Suprapubic skin (tissue), 4 donors: ENCODE data around the gene RNF103. TPM values are rescaled to one million over a fixed set of nuclear protein-coding genes. Genes with fewer than 3 reads are reported as not detected.

Experiments
- DNase-seq, 2 donors: peaks; one replicate each; pipeline ENCODE4 v3.0.0-alpha.2; 2019; ENCODE audit warnings: low spot score in 2 of 2
- H3K27ac ChIP-seq: fragments of 200-600 bp; sonication (generic); one replicate; pipeline ENCODE4 v1.5.1; 2019
- H3K27me3 ChIP-seq: fragments of 200-600 bp; sonication (generic); one replicate; pipeline ENCODE4 v1.5.1; 2019
- H3K36me3 ChIP-seq: fragments of 200-600 bp; sonication (generic); one replicate; pipeline ENCODE4 v1.5.1; 2019
- H3K4me1 ChIP-seq: fragments of 200-600 bp; sonication (generic); one replicate; pipeline ENCODE4 v1.5.1; 2019
- H3K4me3 ChIP-seq: fragments of 200-600 bp; sonication (generic); one replicate; pipeline ENCODE4 v1.5.1; 2019; ENCODE audit warnings: mild to moderate bottlenecking
- H3K9me3 ChIP-seq: fragments of 200-600 bp; sonication (generic); one replicate; pipeline ENCODE4 v1.5.1; 2019
- EP300 ChIP-seq: sonication (generic); formaldehyde crosslinking; IDR thresholded peaks from one replicate; pipeline ENCODE4 v1.6.1; 2017; ENCODE audit warnings: antibody characterized with exemption
- POLR2A ChIP-seq, 2 donors: fragments of 450-650 bp; IDR thresholded peaks; one replicate each; pipeline ENCODE4 v1.6.1; 2017; ENCODE audit warnings: antibody characterized with exemption in 2 of 2, mild to moderate bottlenecking in 2 of 2, moderate library complexity in 2 of 2
- POLR2AphosphoS5 ChIP-seq, 3 donors: sonication (generic); formaldehyde crosslinking; IDR thresholded peaks; one replicate each; pipeline ENCODE4 v1.6.1; 2017; ENCODE audit warnings: antibody characterized with exemption in 3 of 3
- WGBS: methylation state at CpG from one replicate; pipeline ENCODE4 v1.1.5; 2018; 5-methylcytosine and 5-hydroxymethylcytosine counted together
- total RNA-seq, 4 donors: library from RNA; depleted of rRNA; stranded (reverse); fragments of >200 nt; gene quantifications; one replicate each; pipeline ENCODE4 v1.1.0, GENCODE V29; 2016
- TF ChIP-seq, protein P1 (sequence below), 2 donors: fragments of 200-600 bp in 1 of 2; fragments of 450-650 bp in 1 of 2; sonication (generic) in 1 of 2; IDR thresholded peaks; one replicate each; pipeline ENCODE4 v1.5.1; 2016 to 2019; ENCODE audit warnings: antibody characterized with exemption in 2 of 2, mild to moderate bottlenecking in 1 of 2, moderate library complexity in 1 of 2

The RNF103 gene
- total RNA-seq, 4 donors from 2014 or later, result 24.7 to 48.8 (median 31.8) TPM

DNA sequence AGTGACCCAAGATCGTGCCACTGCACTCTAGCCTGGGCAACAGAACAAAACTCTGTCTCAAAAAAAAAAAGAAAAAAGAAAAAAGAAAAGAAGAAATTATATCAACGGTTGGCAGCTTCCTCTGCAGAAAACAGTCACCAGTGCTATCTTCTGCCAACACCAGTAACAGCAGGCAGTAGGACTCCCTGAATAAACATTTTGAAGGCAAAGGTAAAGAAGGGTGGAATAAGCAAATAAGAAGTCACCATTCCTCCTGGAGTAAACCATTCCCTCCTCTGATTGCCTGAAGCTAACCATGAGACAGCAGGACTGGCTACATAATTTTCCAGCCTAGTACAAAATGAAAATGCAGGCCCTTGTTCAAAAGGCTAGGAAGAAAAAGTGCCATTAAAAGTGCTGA lies 9.0 kb upstream of the RNF103 start:
- Histone ChIP-seq H3K4me1 (peaks cover 11% of the 10 kb centered on the region), H3K9me3 (no peaks in the 10 kb centered on the region), H3K27me3 (no peaks in the 10 kb centered on the region), H3K36me3 (no peaks in the 10 kb centered on the region), H3K4me3 (no peak overlapping the region), H3K27ac (peak overlapping the region; percentile 61)
- TF ChIP-seq, protein P1, sequence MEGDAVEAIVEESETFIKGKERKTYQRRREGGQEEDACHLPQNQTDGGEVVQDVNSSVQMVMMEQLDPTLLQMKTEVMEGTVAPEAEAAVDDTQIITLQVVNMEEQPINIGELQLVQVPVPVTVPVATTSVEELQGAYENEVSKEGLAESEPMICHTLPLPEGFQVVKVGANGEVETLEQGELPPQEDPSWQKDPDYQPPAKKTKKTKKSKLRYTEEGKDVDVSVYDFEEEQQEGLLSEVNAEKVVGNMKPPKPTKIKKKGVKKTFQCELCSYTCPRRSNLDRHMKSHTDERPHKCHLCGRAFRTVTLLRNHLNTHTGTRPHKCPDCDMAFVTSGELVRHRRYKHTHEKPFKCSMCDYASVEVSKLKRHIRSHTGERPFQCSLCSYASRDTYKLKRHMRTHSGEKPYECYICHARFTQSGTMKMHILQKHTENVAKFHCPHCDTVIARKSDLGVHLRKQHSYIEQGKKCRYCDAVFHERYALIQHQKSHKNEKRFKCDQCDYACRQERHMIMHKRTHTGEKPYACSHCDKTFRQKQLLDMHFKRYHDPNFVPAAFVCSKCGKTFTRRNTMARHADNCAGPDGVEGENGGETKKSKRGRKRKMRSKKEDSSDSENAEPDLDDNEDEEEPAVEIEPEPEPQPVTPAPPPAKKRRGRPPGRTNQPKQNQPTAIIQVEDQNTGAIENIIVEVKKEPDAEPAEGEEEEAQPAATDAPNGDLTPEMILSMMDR (IDR thresholded peaks at IDR 0.05), result no peak
- no peak for TF ChIP-seq POLR2A (IDR thresholded peaks at IDR 0.05)
- no peak for TF ChIP-seq POLR2AphosphoS5 (IDR thresholded peaks at IDR 0.05)
- TF ChIP-seq EP300, result no peak
- 30% methylated on average over 2 of the region's 2 CpGs for WGBS
- DNase-seq, result no peak

DNA sequence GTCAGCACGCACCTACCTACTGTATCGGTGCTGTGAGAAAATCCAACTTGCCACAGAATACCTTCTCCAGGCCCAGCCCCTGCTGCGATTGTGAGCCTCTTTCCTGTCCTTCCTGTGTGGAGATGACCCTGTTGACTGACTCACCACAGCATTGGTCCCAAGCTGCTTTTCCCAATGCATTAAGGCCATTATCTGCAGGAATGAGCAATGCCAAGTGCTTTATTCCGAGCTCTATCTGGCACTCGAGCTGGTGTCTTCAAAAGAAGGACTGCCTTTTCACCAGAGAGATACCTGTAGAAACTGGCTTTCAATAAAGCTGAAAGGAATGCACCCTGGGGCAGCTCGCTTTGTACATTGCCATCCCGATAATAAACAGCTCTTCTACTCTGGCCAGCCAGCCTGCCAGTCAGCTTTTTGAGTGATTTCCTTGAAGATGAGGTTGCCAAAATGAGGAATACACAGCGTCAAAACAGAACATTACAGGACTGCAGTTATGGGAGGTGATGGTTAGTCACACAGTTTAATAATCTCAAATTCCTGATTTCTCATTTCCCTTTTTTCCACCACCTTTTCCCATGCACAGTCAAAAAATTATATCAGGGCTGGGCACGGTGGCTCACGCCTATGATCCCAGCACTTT lies 8.3 kb upstream of the RNF103 start:
- 41% methylated on average over 10 of the region's 10 CpGs for WGBS
- H3K27me3 ChIP-seq, result no peaks in the 10 kb centered on the region
- no peaks in the 10 kb centered on the region for H3K36me3 ChIP-seq
- H3K4me3 ChIP-seq, result peak overlapping the region; percentile 14
- DNase-seq, result no peak
- no peaks in the 10 kb centered on the region for H3K9me3 ChIP-seq
- TF ChIP-seq POLR2AphosphoS5 (IDR thresholded peaks at IDR 0.05) (no peak), POLR2A (IDR thresholded peaks at IDR 0.05) (no peak), EP300 (no peak)
- TF ChIP-seq, protein P1 (IDR thresholded peaks at IDR 0.05), result no peak
- peak overlapping the region; percentile 61 for H3K27ac ChIP-seq
- H3K4me1 ChIP-seq, result peaks cover 11% of the 10 kb centered on the region

DNA sequence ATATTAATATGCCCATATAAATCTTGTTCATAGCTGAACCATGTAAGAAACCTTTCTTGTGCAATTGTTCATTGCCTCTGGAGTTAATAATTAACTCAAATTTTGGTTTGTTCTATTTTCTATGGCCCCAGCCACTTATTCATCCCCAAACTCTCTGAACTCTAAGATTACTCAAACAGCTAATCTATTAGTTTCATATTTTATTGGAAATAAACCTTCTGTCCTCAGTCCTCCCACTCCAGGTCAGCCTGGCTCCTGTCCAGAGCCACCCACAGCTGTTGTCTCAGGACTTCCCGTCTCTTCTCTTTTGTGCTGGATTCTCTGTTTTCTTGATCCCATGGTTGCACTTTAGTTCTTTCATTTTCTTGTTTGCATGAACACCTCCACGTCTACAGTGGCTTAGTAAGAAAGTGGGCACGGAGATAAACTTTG lies 4.4 kb upstream of the RNF103 start:
- H3K27ac ChIP-seq, result no peak overlapping the region
- no peaks in the 10 kb centered on the region for H3K27me3 ChIP-seq
- WGBS, result 71% methylated on average over 3 of the region's 3 CpGs
- H3K4me1 ChIP-seq, result peaks cover 15% of the 10 kb centered on the region
- H3K4me3 ChIP-seq, result no peak overlapping the region
- DNase-seq, result no peak
- no peaks in the 10 kb centered on the region for H3K9me3 ChIP-seq
- TF ChIP-seq EP300, result no peak
- no peak for TF ChIP-seq POLR2AphosphoS5 (IDR thresholded peaks at IDR 0.05)
- no peak for TF ChIP-seq POLR2A (IDR thresholded peaks at IDR 0.05)
- TF ChIP-seq, protein P1 (IDR thresholded peaks at IDR 0.05), result no peak
- H3K36me3 ChIP-seq, result no peaks in the 10 kb centered on the region

DNA sequence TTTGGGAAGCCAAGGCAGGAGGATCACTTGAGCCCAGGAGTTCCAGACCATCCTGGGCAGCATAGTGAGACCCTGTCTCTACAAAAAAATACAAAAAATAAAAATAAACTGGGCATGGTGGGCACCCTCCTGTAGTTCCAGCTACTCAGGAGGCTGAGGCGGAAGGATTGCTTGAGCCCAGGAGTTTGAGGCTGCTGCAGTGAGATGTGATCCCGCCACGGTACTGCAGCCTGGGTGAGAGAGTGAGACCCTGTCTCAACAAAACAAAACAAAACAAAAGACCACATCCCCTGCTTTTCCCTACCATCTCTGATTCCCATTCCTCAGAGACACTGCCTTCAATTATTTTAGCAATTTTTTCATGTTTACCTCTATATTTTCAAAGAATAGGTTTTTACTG lies 3.9 kb upstream of the RNF103 start:
- no peak overlapping the region for H3K27ac ChIP-seq
- no peaks in the 10 kb centered on the region for H3K27me3 ChIP-seq
- H3K4me1 ChIP-seq, result peaks cover 15% of the 10 kb centered on the region
- H3K4me3 ChIP-seq, result no peak overlapping the region
- DNase-seq, result no peak
- TF ChIP-seq EP300 (no peak), POLR2AphosphoS5 (IDR thresholded peaks at IDR 0.05) (no peak), POLR2A (IDR thresholded peaks at IDR 0.05) (no peak)
- TF ChIP-seq, protein P1 (IDR thresholded peaks at IDR 0.05), result no peak
- H3K9me3 ChIP-seq, result no peaks in the 10 kb centered on the region
- H3K36me3 ChIP-seq, result no peaks in the 10 kb centered on the region
- 92% methylated on average over 3 of the region's 3 CpGs for WGBS

DNA sequence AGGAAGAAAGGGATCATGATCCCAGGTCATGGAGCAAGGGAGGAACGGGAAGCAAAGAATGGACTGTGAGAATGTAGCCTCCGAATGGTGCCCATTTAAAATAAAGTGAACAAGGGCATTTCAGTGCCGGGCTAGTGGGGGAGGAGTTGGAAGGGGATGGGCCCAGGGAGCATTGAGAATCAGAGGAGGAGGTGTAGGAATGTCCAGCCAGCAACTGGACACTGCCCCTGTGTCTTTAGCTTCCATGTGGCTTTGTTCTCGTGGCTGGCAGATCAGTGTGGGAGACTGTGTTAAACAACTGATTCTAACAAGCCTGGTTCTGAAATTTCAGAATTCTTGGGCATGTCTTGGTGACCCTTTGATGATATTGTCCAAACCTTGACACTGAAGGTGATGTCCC lies 1.4 kb upstream of the RNF103 start:
- Histone ChIP-seq H3K27ac (no peak overlapping the region), H3K4me3 (no peak overlapping the region), H3K27me3 (no peaks in the 10 kb centered on the region), H3K36me3 (no peaks in the 10 kb centered on the region), H3K4me1 (peaks cover 25% of the 10 kb centered on the region), H3K9me3 (no peaks in the 10 kb centered on the region)
- TF ChIP-seq, protein P1 (IDR thresholded peaks at IDR 0.05), result no peak
- TF ChIP-seq POLR2A (IDR thresholded peaks at IDR 0.05) (no peak), EP300 (no peak), POLR2AphosphoS5 (IDR thresholded peaks at IDR 0.05) (no peak)
- no peak for DNase-seq
- WGBS, result 87% methylated on average over 4 of the region's 4 CpGs
